Stimulated activated CD8-positive, alpha-beta memory T cell treated with anti-CD3 and anti-CD28 coated beads, Interleukin-2, amount 100 ng/mL, for 1 hour (primary cell): ENCODE results near the gene SLC9A9.

Source experiments
- DNase-seq, 2 donors: peaks; one replicate each; pipeline ENCODE4 v3.0.0-alpha.2; 2020; ENCODE audit warnings: low read depth in 2 of 2

SLC9A9 gene

GRCh38 chr3:143326983-143327778 lies 521.1 kb downstream of the SLC9A9 start:
- DNase-seq: no peak

- DNase-seq: no peak
These were observed 527.1 kb downstream of the SLC9A9 start for GRCh38 chr3:143321058-143321769.

GRCh38 chr3:143315766-143316165 lies 532.5 kb downstream of the SLC9A9 start:
- DNase-seq: no peak

- no peak for DNase-seq
These were observed 533.8 kb downstream of the SLC9A9 start for GRCh38 chr3:143314251-143315093.

- DNase-seq: no peak
These were observed 534.4 kb downstream of the SLC9A9 start for GRCh38 chr3:143313893-143314188.

GRCh38 chr3:143313025-143313892 lies 535.0 kb downstream of the SLC9A9 start:
- DNase-seq: no peak

- no peak for DNase-seq
These were observed 537.2 kb downstream of the SLC9A9 start for GRCh38 chr3:143311096-143311495.

- DNase-seq: no peak
These were observed 538.6 kb downstream of the SLC9A9 start for GRCh38 chr3:143309705-143310104.

GRCh38 chr3:143307613-143308183 lies 540.6 kb downstream of the SLC9A9 start:
- no peak for DNase-seq

GRCh38 chr3:143306407-143306806 lies 541.9 kb downstream of the SLC9A9 start:
- DNase-seq: no peak

GRCh38 chr3:143302638-143303171 lies 545.6 kb downstream of the SLC9A9 start:
- DNase-seq: no peak

GRCh38 chr3:143301031-143301901 lies 547.0 kb downstream of the SLC9A9 start:
- no peak for DNase-seq

GRCh38 chr3:143298886-143299535 lies 549.3 kb downstream of the SLC9A9 start:
- no peak for DNase-seq

GRCh38 chr3:143298380-143298779 lies 549.9 kb downstream of the SLC9A9 start:
- DNase-seq: no peak

- no peak for DNase-seq
These were observed 552.8 kb downstream of the SLC9A9 start for GRCh38 chr3:143295201-143296080.

GRCh38 chr3:143294188-143294587 lies 554.1 kb downstream of the SLC9A9 start:
- no peak for DNase-seq

- no peak for DNase-seq
These were observed 556.3 kb downstream of the SLC9A9 start for GRCh38 chr3:143291836-143292447.

- no peak for DNase-seq
These were observed 559.3 kb downstream of the SLC9A9 start for GRCh38 chr3:143288944-143289343.
